Amniotic stem cell (primary cell): Measurements from ENCODE around the gene SUSD2.

ENCODE experiments used
- DNase-seq: peaks from one replicate; lab custom pipeline; 2025; lab: John Stamatoyannopoulos, UW

SUSD2 gene

GRCh38 chr22:24153959-24154358 is 27.3 kb upstream of the SUSD2 start:
- no peak for DNase-seq

- no peak for DNase-seq
These were observed 26.5 kb upstream of the SUSD2 start for GRCh38 chr22:24154826-24155225.

- peak; percentile 60 for DNase-seq
These were observed 25.6 kb upstream of the SUSD2 start for GRCh38 chr22:24155627-24156140.

- peak; percentile 49 for DNase-seq
These were observed 25.0 kb upstream of the SUSD2 start for GRCh38 chr22:24156141-24156912.

- DNase-seq = peak; percentile 51
These were observed 24.1 kb upstream of the SUSD2 start for GRCh38 chr22:24156913-24157821.

GRCh38 chr22:24157822-24158135 is 23.5 kb upstream of the SUSD2 start:
- peak; percentile 7 for DNase-seq

- DNase-seq = no peak
These were observed 21.6 kb upstream of the SUSD2 start for GRCh38 chr22:24159650-24160049.

- DNase-seq = no peak
These were observed 20.7 kb upstream of the SUSD2 start for GRCh38 chr22:24160546-24160945.

- DNase-seq = no peak
These were observed 19.8 kb upstream of the SUSD2 start for GRCh38 chr22:24161485-24161884.

- no peak for DNase-seq
These were observed 19.4 kb upstream of the SUSD2 start for GRCh38 chr22:24161909-24162308.

GRCh38 chr22:24162436-24162835 is 18.9 kb upstream of the SUSD2 start:
- no peak for DNase-seq

GRCh38 chr22:24164243-24164642 is 17.0 kb upstream of the SUSD2 start:
- DNase-seq = no peak

- no peak for DNase-seq
These were observed 16.3 kb upstream of the SUSD2 start for GRCh38 chr22:24164940-24165339.

GRCh38 chr22:24165673-24166072 is 15.6 kb upstream of the SUSD2 start:
- no peak for DNase-seq

GRCh38 chr22:24166811-24167210 is 14.5 kb upstream of the SUSD2 start:
- DNase-seq = no peak

GRCh38 chr22:24169439-24170058 is 11.7 kb upstream of the SUSD2 start:
- no peak for DNase-seq

- DNase-seq = no peak
These were observed 11.1 kb upstream of the SUSD2 start for GRCh38 chr22:24170188-24170587.

GRCh38 chr22:24170632-24171031 is 10.7 kb upstream of the SUSD2 start:
- DNase-seq = no peak

GRCh38 chr22:24171822-24172221 is 9.5 kb upstream of the SUSD2 start:
- DNase-seq = no peak

GRCh38 chr22:24175160-24175808 is 6.0 kb upstream of the SUSD2 start:
- peak; percentile 40 for DNase-seq

- no peak for DNase-seq
These were observed 5.2 kb upstream of the SUSD2 start for GRCh38 chr22:24176040-24176439.

- no peak for DNase-seq
These were observed 4.7 kb upstream of the SUSD2 start for GRCh38 chr22:24176630-24177029.
